ENCODE data around the gene ABCB7.
"Not testable (repeated sequence)": the region's sequence is repeated elsewhere in the genome, so short reads cannot be mapped to it uniquely, and the experiment has no call there.

Gene ABCB7

GRCh38 chrX:75067931-75068330 lies 88.2 kb downstream of the ABCB7 start:
- Mint-ChIP-seq H3K4me3 (no peak overlapping the region), H3K36me3 (ENCODE audit: insufficient read depth) (peaks cover 7% of the 10 kb centered on the region), H3K9me3 (no peaks in the 10 kb centered on the region), H3K27ac (no peak overlapping the region), H3K27me3 (no peaks in the 10 kb centered on the region), H3K4me1 (ENCODE audit: low read depth in 2 of 2) (no peaks in the 10 kb centered on the region)
- DNase-seq, result no peak
- ATAC-seq (replicated peaks), result no peak

- Mint-ChIP-seq H3K36me3 (ENCODE audit: insufficient read depth) (peaks cover 12% of the 10 kb centered on the region), H3K27ac (no peak overlapping the region), H3K27me3 (no peaks in the 10 kb centered on the region), H3K4me1 (ENCODE audit: low read depth in 2 of 2) (no peaks in the 10 kb centered on the region), H3K9me3 (no peaks in the 10 kb centered on the region), H3K4me3 (no peak overlapping the region)
- no peak for ATAC-seq (replicated peaks)
- DNase-seq, result no peak
Observed at GRCh38 chrX:75061701-75062100, 94.4 kb downstream of the ABCB7 start.

- Mint-ChIP-seq H3K27me3 (no peaks in the 10 kb centered on the region), H3K27ac (no peak overlapping the region), H3K36me3 (ENCODE audit: insufficient read depth) (no peaks in the 10 kb centered on the region), H3K4me3 (no peak overlapping the region), H3K9me3 (no peaks in the 10 kb centered on the region), H3K4me1 (ENCODE audit: low read depth in 2 of 2) (no peaks in the 10 kb centered on the region)
- DNase-seq (no peak), ATAC-seq (replicated peaks) (no peak)
Observed at GRCh38 chrX:75051047-75051446, 105.0 kb downstream of the ABCB7 start.

- Mint-ChIP-seq H3K27ac (no peak overlapping the region), H3K27me3 (no peaks in the 10 kb centered on the region), H3K9me3 (no peaks in the 10 kb centered on the region), H3K4me3 (no peak overlapping the region), H3K36me3 (ENCODE audit: insufficient read depth) (no peaks in the 10 kb centered on the region), H3K4me1 (ENCODE audit: low read depth in 2 of 2) (no peaks in the 10 kb centered on the region)
- no peak for DNase-seq
- no peak for ATAC-seq (replicated peaks)
Observed at GRCh38 chrX:75045369-75045768, 110.7 kb downstream of the ABCB7 start.

GRCh38 chrX:75044142-75044541 lies 111.9 kb downstream of the ABCB7 start:
- not testable (repeated sequence) for ATAC-seq (replicated peaks); H3K36me3 Mint-ChIP-seq (ENCODE audit: insufficient read depth); DNase-seq; H3K27ac Mint-ChIP-seq; H3K4me3 Mint-ChIP-seq; H3K9me3 Mint-ChIP-seq; H3K4me1 Mint-ChIP-seq (ENCODE audit: low read depth in 2 of 2); H3K27me3 Mint-ChIP-seq

- H3K9me3 Mint-ChIP-seq, result peaks cover 6 to 7% of the 10 kb centered on the region in 2 donors
- H3K4me3 Mint-ChIP-seq, result no peak overlapping the region
- no peak overlapping the region for H3K27ac Mint-ChIP-seq
- peaks cover 0 to 4% of the 10 kb centered on the region in 2 donors for H3K27me3 Mint-ChIP-seq
- no peak for DNase-seq
- no peak for ATAC-seq (replicated peaks)
- H3K36me3 Mint-ChIP-seq (ENCODE audit: insufficient read depth), result no peaks in the 10 kb centered on the region
- H3K4me1 Mint-ChIP-seq (ENCODE audit: low read depth in 2 of 2), result no peaks in the 10 kb centered on the region
Observed at GRCh38 chrX:75038925-75039324, 117.2 kb downstream of the ABCB7 start.

Measured in effector memory CD8-positive, alpha-beta T cell (primary cell).